HG03558 (cell line): ENCODE results near the gene EIF4E3.

Experiments
- ATAC-seq: cut with Tn5 transposase; IDR thresholded peaks from one replicate; pipeline ENCODE4 v1.9.1; 2021; ENCODE audit warnings: moderate number of reproducible peaks; ENCODE audit not compliant: unreplicated experiment; ENCODE audit errors: extremely low read depth

EIF4E3 gene

DNA sequence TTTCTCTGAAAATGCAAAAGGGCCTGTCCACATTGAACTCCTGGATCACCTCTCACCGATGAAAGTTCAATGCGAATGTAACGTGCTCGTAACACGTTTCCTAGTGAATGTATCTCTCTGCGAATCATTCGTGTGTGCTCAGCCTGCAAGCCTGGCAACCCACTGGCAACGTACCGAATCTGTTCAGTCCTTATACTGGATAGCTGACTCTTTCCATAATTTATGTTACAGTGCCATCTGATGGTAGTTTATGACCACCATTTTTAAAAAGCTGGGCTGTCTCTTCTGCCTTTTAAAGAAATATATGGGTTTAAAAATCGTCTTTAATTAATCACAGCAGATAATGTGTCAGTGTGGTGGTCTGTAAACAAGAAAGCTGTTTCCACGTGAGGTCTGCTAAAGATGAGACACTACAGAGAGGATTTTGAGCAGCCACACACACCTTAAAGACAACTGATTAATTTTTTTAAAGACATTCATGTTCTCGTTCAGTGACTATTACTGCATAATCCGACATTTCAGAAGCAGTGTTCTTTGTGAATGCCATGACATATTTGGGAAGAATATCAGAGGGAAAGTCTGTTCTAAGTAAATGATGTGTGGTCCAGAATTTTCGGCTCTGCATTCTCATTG is 72.3 kb downstream of the EIF4E3 start:
- no peak for ATAC-seq

DNA sequence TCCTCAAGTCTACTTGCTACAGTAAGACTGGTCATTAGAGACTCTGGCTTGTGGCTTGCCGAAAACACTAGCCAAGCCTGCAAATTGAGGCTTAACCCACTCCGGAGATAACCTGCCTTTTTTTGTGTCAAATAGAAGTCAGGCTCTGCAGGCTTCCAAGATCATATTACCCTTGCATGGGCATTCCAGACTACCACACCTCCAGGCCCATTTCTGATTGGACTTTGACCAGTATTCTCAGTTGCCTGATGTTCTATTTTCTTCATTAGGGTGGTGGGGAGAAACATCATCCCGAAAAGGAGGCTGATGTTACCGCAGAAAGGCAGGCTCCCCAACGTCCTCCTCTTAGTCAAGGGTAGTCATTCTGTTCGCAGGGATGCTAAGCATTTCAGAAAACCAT is 73.6 kb downstream of the EIF4E3 start:
- ATAC-seq = no peak

DNA sequence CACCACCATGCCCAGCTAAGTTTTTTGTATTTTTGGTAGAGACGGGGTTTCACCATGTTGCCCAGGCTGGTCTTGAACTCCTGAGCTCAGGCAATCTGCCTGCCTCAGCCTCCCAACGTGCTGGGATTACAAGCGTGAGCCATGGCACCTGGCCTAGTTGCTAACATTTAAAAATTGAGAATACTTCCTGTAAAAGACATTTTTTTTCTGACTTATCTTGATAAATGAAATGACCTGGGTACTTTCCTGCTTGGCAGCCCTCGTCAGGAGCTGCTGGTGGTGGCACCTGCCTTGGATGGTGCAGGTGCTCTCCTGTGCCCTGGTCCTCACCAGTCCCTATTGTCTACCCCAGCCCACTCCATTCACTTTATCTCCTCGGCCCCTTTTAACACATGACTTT is 74.8 kb downstream of the EIF4E3 start:
- ATAC-seq = no peak

DNA sequence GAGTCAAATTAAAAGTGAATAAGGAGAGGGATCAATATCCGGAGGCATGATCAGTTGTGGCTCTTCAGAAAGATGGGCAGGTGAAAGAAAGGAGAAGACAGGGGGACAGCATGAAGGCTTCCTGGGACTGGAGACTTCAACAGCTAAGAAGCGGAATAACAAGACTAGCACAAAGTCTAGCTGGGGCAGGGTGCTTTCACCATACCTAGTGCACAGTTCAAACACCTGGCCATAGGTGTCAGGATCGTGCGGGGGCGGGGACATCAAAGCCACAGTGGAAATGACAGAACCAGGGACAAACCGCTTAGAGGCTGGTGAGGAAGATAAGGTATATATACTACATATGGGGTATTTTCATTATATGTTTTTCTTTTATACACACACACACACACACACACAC is 75.4 kb downstream of the EIF4E3 start:
- ATAC-seq = no peak

DNA sequence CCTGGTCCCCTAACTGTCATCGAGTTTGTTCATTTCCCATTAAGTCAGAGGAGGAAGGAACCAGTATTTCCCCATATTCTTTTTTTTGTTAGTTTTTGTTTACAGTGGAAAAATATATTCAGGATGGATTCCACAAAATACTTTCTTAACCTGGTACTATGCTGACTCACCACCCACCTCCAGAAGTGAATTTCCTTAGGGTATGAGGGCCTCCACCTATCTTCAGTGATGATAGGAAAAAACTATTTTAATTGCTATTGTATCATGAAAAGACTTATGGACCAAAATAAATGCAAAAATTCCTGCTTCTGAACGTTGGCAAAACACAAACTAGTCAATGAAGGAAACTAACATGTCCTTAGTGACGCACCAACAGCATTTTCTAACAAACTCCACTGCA is 77.5 kb downstream of the EIF4E3 start:
- no peak for ATAC-seq

DNA sequence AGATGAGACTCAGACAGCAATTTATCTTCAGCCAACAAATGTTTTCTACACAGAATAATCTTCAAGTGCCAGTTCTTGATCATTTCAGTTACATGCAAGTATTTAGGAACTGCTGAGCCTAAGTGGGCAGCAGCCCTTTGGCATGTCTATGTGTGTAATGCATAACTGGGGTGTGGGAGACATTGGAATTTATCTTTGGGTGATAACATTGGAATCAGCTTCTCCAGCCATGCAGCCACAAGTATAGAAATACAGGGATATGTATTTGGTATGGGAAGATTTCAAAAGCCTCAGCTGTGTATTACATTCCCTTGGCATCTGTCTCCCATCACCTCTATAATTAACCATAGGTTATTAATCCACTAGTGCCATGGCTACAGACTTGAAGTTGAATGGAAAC is 78.2 kb downstream of the EIF4E3 start:
- no peak for ATAC-seq

DNA sequence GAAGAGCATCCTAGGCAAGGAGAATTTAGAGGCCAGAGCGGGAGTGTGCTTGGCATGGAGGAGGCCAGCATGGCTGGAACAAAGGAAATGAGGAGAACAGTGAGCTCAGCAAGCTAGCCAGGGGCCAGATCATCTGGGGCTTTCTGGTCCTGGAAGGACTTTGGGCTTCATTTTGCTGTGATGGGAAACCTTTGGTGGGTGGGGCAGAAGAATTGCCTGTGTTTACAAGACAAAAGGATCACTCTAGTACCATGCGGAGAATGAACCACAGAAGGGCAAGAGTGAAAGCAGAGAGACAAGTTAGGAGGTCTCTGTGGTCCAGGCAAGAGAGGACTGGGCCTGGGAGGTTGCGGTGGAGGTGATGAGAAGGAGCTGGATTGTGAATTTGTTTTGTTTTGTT is 80.1 kb downstream of the EIF4E3 start:
- ATAC-seq = no peak

DNA sequence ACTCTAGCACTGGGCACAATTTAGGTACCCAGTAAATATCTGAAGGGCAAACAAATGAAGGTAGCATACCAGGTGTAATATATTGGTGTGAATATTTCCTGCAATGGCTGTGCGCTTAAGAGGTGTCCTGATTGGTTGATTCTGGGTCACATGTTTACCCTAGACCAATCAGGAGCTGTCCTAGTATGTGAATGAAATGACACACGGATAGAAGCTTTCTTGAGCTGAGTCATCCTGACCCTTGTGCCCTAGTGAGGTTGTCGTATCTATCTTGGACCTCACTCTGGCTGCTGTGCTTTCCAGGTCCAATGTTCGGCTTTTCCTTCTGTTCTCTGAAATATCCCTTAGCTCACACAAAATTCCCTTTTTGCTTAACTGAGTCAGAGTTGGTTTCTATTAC is 83.5 kb downstream of the EIF4E3 start:
- ATAC-seq = no peak

DNA sequence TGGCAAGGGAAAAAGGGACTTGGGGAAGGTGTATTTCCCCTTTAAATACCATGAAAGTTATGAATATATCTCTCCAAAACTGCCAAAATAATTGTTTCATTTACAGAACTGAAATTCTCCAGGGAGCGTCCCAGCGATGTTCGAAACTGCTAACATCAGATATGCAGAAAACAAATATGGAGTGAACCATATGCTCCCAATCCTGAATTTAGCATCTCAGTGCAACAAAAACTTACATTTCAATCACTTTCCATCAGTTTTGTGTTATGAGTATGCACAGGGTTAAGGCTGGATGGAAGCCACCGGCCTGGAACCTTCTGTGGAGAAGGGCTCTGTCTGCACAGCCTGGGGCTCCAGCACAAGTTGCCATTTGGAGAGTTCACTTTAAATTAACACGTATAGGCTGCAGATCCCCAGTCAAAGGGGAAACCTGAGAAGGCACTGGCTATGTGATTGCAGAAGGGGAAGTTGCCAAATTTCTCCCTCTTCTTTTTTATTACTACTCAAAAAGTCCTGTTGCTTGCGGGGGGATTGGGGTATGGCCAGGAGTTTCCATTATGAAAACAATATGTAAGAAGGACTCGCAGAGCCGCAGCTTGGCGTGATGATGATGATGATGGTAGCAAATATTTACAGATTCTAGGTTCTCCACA is 84.7 kb downstream of the EIF4E3 start:
- ATAC-seq = no peak

DNA sequence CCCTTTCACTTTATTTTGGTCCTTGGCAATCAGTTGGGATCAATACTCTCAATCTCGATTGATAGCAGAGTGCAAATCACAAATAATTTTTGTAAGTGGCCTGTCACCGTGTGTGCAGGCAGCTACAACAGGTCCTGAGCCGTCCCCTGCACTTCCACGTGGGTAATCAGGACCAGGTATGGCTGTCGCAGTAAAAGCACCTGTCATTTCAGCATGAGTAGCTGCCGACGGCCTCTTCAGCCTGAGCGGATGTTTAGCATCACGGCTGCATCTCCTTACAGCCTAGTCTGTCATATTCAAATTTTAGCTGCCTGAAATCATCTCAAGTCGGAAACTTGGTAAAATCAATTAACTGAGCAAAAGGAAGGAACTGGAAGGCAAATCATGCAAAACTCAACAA is 88.7 kb downstream of the EIF4E3 start:
- no peak for ATAC-seq

DNA sequence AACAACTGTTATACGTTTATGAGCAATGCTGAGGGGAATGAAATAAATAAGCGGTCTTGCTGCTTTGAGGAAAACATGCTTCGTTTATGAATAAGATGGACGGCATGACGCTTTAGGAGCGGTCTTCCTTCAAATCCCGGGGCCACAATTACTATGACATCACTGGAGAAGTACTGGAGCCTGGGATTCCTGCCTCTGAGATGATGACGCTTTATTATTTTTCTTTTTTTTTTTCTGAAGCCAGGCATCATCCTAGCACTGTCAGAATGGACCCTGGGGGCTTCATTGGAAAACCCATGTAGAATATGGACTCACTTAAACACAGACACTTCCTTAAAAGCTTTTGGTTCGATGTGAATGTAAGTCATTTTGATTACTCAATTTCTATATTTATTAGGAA is 89.2 kb downstream of the EIF4E3 start:
- no peak for ATAC-seq

DNA sequence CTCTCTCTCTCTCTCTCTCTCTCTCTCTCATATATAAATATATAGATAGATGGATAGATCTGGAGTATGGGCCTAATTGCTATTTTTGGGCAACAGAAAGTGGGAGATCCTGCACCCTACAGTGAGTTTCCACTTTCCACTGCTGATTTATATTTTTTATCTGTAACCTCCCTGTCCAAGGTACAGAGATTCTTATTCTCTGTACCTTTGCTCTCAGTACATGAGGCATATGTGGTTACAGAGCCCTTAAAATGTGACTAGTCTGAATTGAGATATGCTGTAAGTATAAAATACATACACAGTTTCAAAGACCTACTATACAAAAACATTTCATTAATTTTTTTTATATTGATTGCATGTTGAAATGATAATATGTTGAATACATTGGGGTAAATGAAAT is 90.5 kb downstream of the EIF4E3 start:
- no peak for ATAC-seq

DNA sequence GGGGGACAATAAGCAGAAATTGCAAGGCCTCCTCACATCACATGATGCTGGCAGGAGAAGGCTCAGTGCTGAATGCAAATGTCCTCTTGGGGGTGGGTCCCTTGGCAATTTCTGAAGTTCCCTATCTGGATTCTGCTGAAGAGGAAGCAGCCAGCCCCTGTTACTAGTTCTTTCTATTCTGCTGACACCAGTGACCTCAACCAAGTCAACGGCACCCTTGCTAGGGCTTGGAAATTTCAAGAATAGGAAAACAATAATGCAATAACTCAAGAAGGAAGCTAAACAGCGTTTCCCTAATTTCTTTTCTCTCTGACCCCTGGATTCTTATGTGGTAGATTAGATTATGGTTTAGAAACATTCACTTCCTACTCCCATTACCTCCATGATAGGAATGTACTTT is 95.5 kb downstream of the EIF4E3 start:
- no peak for ATAC-seq

DNA sequence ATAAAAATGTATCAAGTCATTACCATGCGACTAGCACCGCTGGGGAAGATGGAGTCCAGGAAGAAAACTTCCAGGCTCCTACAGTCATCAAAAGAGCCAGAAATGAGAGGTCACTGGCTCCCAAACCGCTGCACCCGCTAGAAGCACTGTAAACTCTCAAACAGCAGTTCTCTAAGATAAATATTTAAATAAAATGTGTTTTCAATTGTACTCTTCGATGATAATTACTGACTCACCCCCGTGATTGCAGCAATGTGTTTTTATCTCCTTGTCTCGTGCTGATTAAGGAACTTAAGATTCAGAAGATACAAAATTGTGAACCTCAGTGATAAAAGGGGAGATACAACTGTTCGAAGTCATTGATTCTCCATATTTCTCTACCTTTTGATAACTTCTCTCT is 95.9 kb downstream of the EIF4E3 start:
- ATAC-seq = no peak

DNA sequence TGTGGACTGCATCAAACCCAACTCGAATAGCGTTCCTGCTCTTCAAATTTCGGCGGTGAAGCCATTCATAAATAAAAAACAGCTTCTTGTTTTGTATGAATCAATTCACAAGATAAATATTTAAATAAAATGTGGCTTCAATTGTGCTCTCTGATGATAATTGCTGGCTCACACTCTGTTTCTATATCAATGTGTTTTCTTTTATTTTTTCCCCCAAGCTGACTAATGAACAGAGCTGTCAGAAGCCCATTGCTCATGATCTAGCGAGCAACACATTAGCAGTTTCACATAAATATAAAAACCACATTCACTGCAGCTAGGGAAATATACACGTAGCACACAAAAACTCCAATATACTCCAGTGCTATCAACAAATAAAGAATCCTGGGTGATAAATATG is 96.7 kb downstream of the EIF4E3 start:
- no peak for ATAC-seq

DNA sequence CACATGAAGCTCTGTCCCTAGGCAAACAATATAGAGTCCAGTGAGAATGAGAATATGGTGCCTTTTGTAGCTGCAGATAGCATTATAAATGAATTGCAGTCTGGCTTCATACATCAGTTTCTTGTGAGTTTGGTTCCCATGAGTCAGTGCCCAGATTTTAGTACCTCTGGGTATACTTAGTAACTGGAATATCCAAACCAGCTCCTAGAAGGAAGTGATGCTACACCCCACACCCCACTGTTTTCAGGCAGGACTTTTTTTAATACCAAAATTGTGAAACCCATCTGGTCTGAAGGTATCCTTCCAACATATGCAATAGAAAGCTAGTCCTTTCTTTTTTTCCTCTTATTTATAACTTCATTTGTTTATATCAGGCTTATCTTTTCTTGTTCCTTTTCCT is 99.5 kb downstream of the EIF4E3 start:
- ATAC-seq = no peak
